GM18858 (cell line): ENCODE data around the gene CREBBP.
"Not testable (repeated sequence)": the region's sequence is repeated elsewhere in the genome, so short reads cannot be mapped to it uniquely, and the experiment has no call there.

Experiments
- ATAC-seq: cut with Tn5 transposase; IDR thresholded peaks from one replicate; pipeline ENCODE4 v1.9.1; 2021; ENCODE audit not compliant: unreplicated experiment

Gene CREBBP

GRCh38 chr16:3716831-3717234 lies 163.7 kb downstream of the CREBBP start:
- peak; percentile 15 for ATAC-seq

- ATAC-seq: no peak
Measured at GRCh38 chr16:3715430-3715829, 165.1 kb downstream of the CREBBP start.

GRCh38 chr16:3714378-3714777 lies 166.1 kb downstream of the CREBBP start:
- ATAC-seq: not testable (repeated sequence)

- ATAC-seq: no peak
Measured at GRCh38 chr16:3713587-3714242, 166.8 kb downstream of the CREBBP start.

- ATAC-seq: no peak
Measured at GRCh38 chr16:3712861-3713372, 167.6 kb downstream of the CREBBP start.

- no peak for ATAC-seq
Measured at GRCh38 chr16:3706253-3707012, 174.1 kb downstream of the CREBBP start.

- ATAC-seq: no peak
Measured at GRCh38 chr16:3702082-3702481, 178.4 kb downstream of the CREBBP start.

GRCh38 chr16:3701531-3701930 lies 179.0 kb downstream of the CREBBP start:
- no peak for ATAC-seq

GRCh38 chr16:3698941-3699340 lies 181.6 kb downstream of the CREBBP start:
- ATAC-seq: no peak

- no peak for ATAC-seq
Measured at GRCh38 chr16:3696425-3697218, 183.9 kb downstream of the CREBBP start.

- no peak for ATAC-seq
Measured at GRCh38 chr16:3695610-3696369, 184.7 kb downstream of the CREBBP start.

GRCh38 chr16:3694051-3694450 lies 186.5 kb downstream of the CREBBP start:
- ATAC-seq: no peak

- ATAC-seq: no peak
Measured at GRCh38 chr16:3691761-3692160, 188.8 kb downstream of the CREBBP start.

- ATAC-seq: no peak
Measured at GRCh38 chr16:3690980-3691720, 189.4 kb downstream of the CREBBP start.

- ATAC-seq: no peak
Measured at GRCh38 chr16:3690470-3690928, 190.0 kb downstream of the CREBBP start.

- ATAC-seq: no peak
Measured at GRCh38 chr16:3689731-3690130, 190.8 kb downstream of the CREBBP start.

- ATAC-seq: no peak
Measured at GRCh38 chr16:3687792-3688191, 192.7 kb downstream of the CREBBP start.

GRCh38 chr16:3687021-3687420 lies 193.5 kb downstream of the CREBBP start:
- no peak for ATAC-seq

GRCh38 chr16:3681206-3681605 lies 199.3 kb downstream of the CREBBP start:
- ATAC-seq: no peak

GRCh38 chr16:3677994-3678393 lies 202.5 kb downstream of the CREBBP start:
- ATAC-seq: no peak
